Stimulated activated CD4-positive, alpha-beta T cell treated with anti-CD3 and anti-CD28 coated beads, TNF-alpha, amount 100 ng/mL, for 1 hour (primary cell): ENCODE data around the gene PAF1.
"Not testable (repeated sequence)": the region's sequence is repeated elsewhere in the genome, so short reads cannot be mapped to it uniquely, and the experiment has no call there.

ENCODE experiments used
- DNase-seq, 3 donors: peaks; one replicate each; pipeline ENCODE4 v3.0.0-alpha.2; 2020; ENCODE audit warnings: low read depth in 3 of 3, low spot score in 1 of 3

PAF1 gene

GRCh38 chr19:39356647-39357046, 34.3 kb downstream of the PAF1 start:
- no peak for DNase-seq

GRCh38 chr19:39356073-39356472, 34.8 kb downstream of the PAF1 start:
- DNase-seq = no peak

- DNase-seq = no peak
These were observed 35.7 kb downstream of the PAF1 start for GRCh38 chr19:39355253-39355652.

- no peak for DNase-seq
These were observed 38.3 kb downstream of the PAF1 start for GRCh38 chr19:39352381-39353255.

DNA sequence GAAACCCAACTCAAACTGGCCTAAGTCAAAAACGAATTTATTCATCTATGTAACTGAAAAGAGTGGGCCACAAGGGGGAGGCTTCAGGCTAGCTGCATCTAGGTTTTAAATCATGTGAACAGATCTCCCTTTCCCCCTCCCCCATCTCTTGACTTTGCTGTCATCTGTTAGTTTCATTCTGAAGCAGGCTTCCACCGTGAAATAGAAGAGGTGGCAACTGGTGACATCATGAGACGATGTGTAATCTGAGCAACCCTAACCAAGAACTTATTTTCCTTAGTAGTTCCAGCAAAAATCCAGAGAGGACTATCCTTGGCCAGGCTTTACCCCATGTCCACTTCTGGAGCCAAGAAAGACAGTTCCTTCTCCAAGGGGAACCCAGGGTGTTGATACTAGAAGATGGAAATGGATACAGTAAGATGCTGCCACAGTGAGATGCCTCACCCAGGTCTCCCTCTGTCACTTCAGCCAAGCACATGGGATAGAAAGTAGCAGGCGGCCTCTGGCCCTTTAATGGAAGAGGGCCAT, 39.3 kb downstream of the PAF1 start:
- DNase-seq = no peak

- DNase-seq = no peak
These were observed 40.8 kb downstream of the PAF1 start for GRCh38 chr19:39350156-39350555.

DNA sequence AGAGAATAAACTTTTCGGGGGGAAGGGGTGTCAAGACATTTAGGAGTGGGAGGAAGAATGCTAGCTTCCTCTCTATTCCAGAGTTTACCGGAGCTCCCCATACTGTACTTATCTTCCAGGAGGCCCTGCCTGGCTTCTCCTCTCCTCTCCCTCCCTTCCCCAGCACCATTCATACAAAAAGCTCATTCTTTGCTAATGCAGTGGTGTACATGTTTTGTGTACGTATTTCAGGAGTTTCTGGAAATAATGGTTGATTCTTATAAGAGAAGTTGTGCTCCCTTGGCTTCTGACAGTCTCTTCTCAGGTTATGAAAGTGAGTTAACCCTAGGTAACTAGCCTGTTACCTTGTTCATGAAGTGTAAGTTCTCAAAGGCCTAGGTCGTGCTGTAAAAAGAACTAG, 41.6 kb downstream of the PAF1 start:
- DNase-seq = no peak

DNA sequence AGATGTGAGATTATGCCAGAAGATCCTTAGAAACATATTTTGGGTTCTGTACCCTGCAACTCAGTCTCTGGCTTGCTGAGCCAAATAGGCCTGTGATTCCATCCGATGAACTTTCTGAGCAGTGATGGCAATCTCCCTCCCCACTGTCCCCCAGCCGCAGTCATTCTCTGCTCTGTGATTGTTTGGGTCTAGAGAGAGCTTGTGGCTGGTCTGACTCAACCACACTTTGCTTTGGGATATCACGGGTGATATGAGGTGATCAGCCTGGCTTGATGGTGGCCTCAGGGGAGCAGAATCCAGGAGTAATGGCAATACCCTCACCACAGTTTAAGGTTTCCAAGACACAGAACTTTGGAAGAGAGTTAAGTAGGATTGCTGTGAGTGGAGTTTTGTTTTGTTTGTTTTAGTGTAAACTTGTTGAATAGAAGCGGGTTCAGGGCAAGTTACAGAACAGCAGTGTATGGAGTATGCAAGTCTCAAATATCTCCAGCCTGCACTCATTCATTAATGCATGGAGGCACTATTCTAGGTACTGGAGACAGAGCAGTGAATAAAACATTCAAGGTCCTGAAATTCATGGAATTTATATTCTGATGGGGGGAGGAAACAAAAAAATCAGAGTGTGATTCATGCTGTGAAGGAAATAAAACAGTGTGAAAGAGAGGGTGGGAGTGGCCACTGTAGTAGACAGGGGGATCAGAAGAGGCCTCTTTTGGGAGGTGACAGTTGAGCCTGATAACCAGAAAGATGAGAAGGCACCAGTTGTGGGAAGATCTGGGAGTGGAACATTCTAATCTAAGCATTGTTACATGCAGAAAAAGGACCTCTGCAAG, 43.4 kb downstream of the PAF1 start:
- no peak for DNase-seq

DNA sequence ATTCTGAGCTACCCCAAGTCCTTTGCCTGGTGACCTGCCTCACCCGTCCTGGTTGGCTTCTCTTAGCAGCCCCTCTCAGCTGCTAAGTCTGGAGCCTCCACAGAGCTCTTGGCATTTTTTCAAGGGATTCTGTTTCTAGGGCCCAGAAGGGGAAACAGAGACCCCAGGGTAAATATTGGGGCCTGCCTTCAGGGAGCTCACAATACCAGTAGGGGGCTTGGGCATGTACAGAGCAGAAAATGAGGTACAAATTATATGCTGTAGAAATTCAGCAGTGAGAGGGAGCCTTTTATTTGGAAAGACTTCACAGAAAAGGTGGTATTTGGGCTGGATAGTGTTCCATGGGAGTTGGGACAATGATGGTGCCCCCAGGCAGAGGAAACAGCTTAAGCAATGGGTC, 45.0 kb downstream of the PAF1 start:
- no peak for DNase-seq

- DNase-seq = no peak
These were observed 48.1 kb downstream of the PAF1 start for GRCh38 chr19:39342647-39343305.

- peak; percentile 97 to 100 (median 99) for DNase-seq
These were observed 48.9 kb downstream of the PAF1 start, which contains the start of gene SAMD4B for GRCh38 chr19:39341719-39342604. Gene SAMD4B (plus strand): TSS chr19:39342421. CDS start chr19:39356894, 14,473 bp downstream.

DNA sequence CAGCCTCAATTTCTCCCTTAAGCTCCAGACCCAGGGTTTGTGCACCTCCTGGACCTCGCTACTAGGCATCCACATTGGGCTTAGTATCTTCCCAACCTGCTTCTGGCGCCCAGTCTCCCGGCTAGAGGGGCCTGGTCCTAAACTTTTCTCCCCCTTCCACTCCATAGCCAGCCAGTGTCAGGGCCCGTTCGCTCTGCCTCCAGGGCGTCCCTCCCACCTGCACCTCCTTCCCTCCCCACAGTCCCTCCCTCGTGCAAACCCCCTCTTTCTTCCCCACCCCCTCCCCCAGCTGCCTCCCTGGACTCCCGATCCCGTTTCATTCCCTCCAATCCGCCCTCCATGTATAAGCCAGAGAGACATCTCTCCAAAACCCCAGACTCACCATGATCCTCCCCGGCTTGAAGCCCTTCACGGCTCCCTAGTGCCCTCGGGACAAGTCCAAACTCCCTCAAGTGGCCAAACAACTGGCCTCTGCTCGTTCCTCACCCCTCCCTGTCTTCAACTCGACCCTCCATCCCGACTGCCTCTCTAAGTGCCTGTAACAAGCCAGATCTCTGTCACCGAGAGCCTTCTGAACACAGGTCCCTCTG, 49.7 kb downstream of the PAF1 start:
- DNase-seq = no peak

- DNase-seq = not testable (repeated sequence)
These were observed 50.8 kb downstream of the PAF1 start for GRCh38 chr19:39340156-39340555.

GRCh38 chr19:39339674-39340073, 51.2 kb downstream of the PAF1 start:
- no peak for DNase-seq

DNA sequence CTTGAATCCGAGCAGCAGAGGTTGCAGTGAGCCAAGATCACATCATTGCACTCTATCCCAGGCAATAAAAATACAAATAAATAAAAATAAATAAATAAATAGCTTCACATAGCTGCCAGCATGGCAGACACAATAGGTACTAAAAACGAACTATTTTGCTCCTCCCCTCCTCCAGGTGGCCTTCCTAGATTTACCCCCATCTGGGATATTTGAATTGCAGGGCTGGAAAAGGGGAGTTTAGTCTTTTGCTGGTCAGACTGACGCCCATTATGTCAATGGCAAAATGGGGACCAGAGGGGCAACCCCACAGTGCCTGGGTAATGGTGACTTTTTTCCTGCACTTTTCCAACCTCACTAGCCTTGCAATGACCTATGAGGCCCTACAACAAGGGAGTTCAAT, 54.4 kb downstream of the PAF1 start:
- DNase-seq = no peak
